IPS-NIHi11 (cell line): Measurements from ENCODE around the gene OR6M1.

Experiments
- DNase-seq: peaks from one replicate; pipeline ENCODE4 v3.0.0; 2012; ENCODE audit warnings: mixed read lengths, low spot score

OR6M1 gene

DNA sequence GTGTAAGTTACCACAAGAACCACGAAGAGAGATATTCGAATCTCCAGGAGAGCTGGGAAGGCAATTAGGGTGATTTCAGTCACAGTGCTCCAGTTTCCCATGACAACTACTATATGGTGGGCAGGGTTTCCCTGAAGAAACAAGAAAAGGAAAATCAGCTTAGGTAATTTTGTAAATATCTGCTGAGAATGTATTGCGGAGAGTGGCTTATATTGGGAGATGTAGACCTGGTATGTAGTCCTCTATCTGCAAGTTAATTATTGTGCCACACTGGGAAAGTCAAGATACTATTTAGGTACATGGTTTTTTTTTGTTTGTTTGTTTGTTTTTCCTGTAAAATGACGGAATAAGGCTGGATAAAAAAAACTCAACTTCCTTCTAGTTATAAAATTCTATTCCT, at the start of gene OR6M1:
Gene OR6M1 (minus strand): TSS at position 101 of the 400 bp plus-strand sequence. CDS start 0 bp downstream, at position 101.
- no peak for DNase-seq

DNA sequence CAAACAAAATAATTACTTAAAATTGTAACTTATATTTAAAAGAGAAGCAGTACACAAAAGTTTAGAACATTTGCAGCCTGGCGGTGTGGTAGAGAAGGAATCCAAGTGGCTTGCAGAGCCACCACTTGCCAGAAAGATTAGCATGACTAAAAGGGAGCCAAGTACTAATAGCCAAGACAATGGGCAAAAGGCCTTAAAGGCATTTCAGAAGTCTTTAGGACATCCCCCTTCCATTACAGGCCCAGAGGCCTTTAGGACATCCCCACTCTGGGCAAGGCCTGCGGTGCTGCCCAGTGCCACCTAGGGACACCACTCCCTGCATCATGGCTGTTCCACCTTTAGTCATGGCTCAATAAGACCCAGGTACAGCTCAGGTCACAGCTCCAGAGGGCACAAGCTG, 46.9 kb upstream of the OR6M1 start:
- DNase-seq = peak; percentile 9

GRCh38 chr11:123852321-123852720, 46.2 kb upstream of the OR6M1 start:
- no peak for DNase-seq

DNA sequence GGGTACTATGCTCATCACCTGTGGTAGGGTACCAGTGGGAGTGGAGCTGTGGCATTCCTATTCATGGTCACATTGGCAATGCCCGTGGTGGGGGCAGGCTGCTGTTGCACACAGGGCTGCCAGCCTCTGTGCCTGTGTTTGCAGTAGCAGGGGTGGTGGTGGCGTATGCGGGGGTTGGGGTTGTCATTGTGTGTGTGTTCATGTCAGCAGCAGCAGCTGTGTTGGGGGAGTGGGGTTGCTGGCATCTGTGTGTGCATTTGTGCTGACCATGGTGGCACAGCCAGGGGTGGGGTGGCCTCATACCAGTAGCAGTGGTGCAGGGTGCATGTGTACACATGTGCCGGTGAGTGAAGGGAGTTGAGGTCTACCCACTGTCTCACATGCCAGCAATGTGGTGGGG, 45.0 kb upstream of the OR6M1 start:
- no peak for DNase-seq

DNA sequence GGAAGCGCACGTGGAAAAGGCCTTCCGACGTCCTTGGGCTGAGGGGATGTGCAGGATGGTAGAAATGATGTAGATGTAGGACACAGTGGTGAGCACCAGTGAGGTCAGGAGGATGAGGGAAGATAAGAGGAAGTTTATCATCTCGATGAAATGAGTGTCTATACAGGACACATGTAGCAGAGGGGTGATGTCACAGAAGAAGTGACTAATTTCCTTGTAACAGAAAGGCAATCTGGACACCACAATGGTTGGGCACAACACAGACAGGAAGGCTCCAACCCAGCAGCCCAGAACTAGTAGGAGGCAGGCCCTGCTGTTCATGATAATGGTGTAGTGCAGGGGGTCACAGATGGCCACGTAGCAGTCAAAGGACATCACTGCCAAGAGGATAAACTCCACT, 35.0 kb upstream of the OR6M1 start:
- DNase-seq = no peak

- DNase-seq = no peak
Measured at GRCh38 chr11:123839131-123839530, 33.0 kb upstream of the OR6M1 start.

GRCh38 chr11:123838659-123839058, 32.5 kb upstream of the OR6M1 start:
- DNase-seq = no peak

DNA sequence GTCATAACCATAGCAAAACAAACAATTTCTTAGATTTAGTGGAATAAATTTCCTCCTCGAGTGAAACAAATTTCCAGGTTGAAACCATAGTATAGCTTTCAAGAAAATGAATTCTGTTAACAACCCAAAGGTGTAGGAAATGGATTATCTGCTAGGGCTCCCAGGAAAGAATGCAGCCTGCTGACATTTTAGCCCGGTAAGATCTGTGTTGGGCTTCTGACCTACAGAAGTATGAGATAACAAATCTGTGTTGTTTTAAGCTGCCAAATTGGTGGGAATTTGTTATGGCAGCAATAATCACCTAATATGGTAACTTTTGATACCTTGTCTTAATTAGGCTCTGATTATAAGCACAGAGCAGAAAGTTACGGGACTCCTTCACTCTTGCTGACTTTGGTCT, 32.0 kb upstream of the OR6M1 start:
- DNase-seq = no peak

- no peak for DNase-seq
Measured at GRCh38 chr11:123833095-123833494, 26.9 kb upstream of the OR6M1 start.

GRCh38 chr11:123829745-123830144, 23.6 kb upstream of the OR6M1 start:
- DNase-seq = no peak

DNA sequence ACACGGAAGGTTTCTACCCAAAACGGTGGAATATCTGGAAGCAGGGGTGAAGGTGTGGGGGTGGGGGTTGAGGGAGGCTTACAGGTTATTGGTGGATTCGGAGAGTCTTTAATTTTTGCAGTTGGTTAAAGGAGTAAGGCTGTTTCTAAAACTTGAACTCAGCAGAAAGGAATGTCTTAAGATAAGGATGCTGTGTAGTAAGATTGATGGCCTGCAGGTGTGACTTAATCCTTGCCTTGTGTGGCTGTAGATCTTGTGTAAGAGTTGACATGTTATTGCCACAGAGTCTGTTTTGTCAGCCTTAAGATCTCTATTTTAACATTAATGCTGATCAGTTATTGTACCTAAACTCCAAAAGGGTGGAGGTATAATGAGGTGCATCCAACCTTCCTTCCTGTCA, 16.4 kb upstream of the OR6M1 start:
- DNase-seq = no peak

- DNase-seq = no peak
Measured at GRCh38 chr11:123822032-123822431, 15.9 kb upstream of the OR6M1 start.

DNA sequence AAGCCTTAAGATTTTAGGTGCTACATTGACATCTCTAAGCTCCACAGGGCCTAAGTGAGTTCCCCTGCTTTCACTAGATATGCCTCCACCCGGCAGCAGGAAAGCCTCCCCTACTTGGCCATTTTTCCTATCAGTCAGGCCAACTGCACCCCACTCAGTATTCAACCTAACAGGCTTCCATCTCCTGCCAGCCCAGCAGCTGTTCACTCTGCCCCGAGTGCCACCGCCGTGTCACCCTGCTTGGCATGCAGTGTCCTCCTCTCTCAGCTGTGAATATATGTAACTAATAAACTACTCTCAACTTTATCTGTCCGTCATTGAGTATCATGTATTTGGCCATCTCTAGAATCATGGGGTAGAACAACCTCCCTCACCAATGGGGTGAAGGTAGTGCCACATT, 9.0 kb upstream of the OR6M1 start:
- no peak for DNase-seq

DNA sequence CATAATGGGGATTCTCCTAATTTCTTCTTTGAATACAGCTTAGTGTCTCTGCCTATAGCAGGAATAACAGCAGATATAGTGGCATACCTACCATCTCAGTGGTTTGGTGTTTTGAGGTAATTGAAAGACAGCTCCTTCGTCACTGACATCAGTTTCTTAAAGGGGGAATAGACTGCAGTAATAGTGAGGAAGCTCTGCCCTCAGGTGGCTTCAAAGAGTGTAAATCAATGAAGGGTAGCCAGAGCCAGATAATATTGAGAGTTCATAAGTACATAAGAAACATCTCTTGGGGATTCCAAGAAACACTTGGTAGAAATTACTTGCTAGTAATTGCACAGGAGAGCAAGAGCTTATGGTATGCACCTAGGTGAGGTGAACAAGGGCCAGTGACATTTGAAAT, 4.4 kb downstream of the OR6M1 start:
- DNase-seq = no peak

DNA sequence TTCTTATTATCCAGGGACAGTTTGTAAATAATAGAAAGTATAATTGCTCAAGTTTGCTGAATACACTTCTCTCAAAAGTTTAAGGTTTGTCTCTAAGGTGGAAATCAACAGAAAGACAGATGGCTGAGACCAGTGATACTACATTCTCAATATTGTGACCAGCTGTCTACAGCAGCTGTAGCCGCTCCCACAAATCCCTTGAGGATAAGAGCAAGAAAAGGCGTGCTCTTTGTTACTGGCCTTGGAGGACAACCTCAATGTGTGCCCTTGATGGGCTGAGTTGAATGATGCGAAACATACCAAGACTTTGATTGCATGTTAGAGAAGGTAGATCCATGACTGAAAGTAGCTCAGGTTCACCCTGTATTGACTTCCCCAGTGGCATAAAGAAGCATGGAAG, 6.1 kb downstream of the OR6M1 start:
- DNase-seq = no peak

DNA sequence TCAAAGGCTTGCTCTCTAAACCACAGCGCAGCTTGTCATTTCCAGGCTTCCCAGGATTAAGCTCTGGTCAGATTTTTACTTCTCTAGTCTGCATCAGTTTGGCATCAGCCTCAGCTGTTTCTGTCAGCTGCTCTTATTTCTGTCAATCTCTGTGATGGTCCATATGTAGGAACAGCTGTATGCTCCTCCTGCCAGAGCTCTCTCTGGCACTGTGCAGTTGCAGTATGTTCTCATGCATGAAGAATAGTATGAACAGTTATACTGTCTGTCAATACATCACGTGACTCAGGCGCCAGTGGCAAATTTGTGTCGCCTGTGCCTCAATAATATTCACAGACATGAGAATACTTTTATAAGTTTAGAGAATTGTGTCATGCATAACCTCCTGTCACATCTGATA, 6.7 kb downstream of the OR6M1 start:
- DNase-seq = no peak

DNA sequence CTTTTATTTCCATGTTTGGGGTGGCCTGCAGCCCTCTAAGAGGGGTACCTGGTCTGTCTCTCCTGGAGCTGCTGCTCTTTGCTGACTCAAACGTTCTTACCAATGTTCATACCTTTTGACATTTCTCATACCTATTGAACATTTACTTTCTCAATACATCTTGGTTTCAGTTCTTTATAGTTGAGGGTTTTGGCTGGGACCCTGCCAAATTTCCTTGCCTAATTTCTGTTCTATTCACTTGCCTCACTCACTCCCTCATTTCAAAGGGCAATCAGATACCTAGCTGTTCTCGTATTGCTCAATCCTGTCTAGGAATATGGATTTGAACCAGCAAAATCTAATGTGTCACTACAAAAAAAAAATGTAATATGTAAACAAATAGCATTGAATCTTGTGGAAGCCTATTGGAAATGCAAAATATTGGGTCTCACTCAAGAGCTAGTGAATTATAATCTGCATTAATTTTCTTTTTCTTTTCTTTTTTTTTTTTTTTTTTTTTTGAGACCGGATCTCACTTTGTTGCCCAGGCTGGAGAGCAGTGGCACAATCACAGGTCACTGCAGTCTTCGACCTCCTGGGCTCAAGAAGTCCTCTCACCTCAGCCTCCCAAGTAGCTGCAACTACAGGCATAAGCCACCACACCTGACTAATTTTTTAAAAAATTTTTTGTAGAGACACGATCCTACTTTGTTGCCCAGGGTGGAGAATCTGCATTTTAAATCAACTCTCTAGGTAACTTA, 7.5 kb downstream of the OR6M1 start:
- no peak for DNase-seq

DNA sequence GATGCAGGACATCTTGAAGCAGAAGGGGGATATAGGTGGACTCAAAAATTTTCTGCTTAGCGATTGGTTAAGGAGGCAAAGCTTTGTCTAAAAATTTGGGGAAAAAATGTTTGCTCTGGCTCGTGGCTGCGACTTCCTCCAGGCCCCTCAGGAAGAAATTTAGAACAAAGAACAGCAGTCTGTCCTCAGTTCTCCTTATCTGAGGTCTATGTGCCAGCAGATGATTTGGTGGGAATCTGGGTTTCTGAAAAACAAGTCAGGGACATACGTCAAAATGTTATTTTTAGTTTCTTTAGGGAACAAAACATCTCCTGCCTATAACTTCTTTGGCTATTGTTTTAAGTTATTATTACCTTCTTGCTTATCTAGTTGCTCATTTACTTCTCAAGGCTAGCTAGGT, 8.1 kb downstream of the OR6M1 start:
- no peak for DNase-seq

GRCh38 chr11:123797541-123797940, 8.6 kb downstream of the OR6M1 start:
- no peak for DNase-seq

DNA sequence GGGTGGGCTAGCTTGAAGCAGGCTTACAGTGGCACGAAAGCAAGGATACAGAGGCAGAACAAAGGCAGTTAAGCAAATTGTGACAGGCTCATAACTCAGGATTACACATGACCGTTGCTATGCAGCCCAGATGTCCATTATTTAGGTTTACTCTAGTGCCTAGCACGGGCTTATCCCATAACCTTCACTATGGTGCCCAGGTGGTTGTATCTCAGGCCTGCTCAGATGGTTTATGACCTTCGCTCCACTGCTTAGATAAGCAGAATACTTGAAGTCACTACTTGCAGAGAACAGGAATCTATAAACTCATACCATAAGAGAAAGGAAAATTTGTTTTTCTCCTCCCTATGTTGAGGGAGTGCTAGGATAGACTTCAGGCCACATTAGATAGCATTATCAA, 9.0 kb downstream of the OR6M1 start:
- no peak for DNase-seq

- no peak for DNase-seq
Measured at GRCh38 chr11:123796226-123796625, 9.9 kb downstream of the OR6M1 start.

DNA sequence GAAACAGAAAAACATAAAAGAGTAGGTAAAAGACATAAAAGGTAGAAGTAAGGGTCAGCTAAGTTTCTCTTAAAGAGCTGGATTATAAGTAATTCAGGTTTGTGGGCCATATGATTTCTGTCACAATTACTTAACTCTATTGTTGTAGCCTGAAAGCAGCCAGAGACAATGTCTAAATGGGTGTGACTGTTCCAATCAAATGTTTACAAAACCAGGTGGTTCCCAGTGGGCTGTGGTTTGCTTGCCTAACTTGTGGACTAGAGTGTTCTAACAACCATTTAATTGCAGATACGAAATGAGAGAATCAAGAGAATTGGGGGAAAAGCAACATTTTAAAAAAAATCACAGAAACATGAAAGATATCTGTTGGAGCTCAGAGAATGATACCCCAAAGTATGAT, 22.6 kb downstream of the OR6M1 start:
- DNase-seq = no peak

- no peak for DNase-seq
Measured at GRCh38 chr11:123778511-123778910, 27.6 kb downstream of the OR6M1 start.

DNA sequence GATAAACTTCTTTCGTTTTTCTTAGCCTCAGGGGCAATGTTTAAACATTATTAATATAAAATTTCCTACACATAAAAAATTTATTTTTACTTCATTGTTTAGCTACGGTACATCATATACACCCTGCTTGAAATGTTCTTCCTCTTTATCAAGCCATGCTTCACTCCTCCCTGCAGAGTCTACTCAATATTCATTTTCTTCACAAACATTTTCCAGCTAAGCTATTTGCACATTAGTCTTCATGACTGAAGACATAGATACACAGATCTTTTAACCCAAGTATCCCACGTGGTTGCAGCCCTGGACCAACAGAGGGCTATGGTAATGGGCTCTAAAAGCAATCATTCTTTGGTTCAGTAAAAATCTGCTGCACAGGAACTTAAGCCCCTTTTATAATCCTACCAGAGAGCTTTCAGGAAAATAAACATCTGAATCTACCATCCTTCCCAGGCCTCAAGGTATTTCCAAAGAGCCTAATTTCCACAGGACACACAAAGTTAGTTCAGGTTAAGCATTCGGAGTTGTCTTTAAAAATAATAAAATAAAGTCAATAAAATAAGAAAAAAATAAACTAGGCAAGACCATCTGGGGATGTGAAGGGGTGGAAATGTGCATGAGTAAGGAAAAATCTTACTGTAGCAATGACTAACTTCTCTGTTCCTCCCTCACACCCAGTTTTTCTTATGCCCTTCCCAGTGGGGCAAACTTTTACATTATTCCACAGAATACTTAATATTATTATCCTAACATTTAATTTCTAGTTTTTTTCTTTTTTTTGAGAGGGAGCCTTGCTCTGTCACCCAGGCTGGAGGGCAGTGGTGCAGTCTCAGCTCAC, 30.2 kb downstream of the OR6M1 start:
- DNase-seq = no peak
